NCI-H69 (cell line): ENCODE results near the gene ORC6.

Source experiments
- DNase-seq: peaks from one replicate; lab custom pipeline; 2025; lab: John Stamatoyannopoulos, UW

Gene ORC6

DNA sequence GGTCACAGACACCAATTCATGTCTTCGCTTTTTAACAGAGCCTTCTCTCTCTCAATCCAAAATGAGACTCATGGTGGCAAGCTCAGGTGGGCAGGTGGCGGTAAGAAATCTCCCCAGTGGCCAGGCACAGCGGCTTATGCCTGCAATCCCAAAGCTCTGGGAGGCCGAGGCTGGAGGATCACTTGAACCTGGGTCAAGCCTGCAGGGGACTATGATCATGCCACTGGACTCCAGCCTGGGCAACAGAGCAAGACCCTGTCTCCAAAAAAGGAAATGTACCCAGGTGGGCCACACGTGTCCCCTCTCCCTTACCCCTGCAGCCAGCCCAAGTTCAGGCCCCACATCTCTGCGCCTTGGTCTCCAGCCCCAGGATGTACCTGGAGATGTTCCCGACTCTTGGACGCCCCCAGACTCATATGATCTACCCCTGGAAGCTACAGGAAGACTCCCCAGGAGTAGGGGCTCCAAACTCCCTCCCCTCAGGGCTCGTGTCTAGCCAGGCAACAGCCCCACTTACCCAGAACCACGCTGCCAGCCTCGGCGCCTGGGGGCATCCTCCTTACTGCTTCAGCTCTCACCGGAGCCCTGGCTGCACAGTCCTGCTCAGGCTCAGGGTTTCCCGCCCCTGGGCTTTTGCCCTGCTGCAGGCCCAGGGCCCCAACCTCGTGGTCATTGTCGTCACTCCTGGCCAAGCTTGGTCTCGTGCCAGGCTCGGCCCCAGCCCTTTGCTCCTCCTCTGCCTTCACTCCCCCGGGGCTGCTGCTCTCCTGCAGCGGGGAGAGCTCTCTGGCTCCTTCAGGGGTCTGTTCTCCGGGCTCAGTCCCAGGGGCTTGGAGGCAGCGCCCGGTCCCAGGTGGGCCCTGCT, 42.5 kb downstream of the ORC6 start:
- no peak for DNase-seq

DNA sequence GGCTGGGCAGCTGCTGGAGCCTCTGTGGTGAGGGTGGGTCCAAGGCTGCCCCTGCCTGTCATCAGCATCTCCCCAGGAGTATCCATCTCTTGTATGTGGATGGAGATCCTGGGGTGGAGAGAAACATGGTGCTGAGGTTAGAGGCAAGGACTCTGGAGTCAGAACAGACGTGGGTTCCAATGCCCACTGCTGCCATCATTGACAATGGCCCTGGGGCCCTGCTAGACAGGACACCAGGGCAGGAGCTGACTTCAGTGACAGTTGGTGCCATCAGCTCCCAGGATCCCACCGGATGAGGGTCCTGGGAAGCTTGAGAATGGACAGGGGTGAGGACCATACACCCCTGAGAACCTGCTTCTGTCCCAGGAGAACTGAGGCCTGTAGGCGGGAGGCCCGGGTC, 43.1 kb downstream of the ORC6 start:
- no peak for DNase-seq

DNA sequence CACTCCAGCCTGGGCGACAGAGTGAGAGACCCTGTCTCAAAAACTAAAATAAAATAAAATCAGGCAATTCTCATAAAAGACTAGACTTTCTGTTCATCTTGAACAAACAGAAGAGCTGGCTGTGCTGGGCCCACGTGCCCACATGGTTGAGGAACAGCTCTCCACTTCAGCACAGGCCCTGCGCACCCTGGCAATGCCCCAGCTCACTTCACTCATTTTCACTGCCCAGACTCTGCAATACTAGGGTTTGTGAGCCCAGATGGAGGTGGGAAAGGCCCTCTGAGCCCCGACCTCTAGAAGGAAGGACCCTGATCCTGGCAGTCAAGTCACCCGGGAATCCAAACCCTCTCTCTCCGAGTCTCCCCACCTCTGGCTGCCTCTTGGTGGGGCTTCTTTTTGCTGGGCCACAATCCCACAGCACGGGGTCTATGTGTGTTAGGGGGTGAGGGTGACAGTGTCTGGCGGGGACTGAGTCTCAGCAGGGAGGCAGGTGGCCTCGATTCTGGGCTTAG, 43.9 kb downstream of the ORC6 start:
- DNase-seq: no peak

DNA sequence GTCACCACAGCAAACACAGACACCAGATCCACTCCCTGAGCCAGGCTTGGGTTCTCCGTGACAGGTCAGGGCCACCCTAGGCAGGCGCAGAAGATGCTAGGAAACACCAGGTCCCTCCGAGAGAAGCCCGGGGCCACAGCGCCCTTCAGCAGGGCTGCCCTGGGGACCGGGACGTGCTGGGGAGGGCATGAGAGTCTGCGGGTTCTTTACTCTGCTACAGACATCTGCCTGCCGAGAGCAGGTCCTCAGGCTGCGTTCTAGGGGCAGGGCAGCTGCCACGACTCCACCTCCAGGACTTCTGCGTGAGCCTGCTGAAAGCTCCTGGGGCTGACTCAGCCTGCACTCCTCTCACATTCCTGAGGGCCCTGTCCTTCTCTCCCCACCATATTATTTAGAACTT, 47.2 kb downstream of the ORC6 start:
- DNase-seq: no peak

DNA sequence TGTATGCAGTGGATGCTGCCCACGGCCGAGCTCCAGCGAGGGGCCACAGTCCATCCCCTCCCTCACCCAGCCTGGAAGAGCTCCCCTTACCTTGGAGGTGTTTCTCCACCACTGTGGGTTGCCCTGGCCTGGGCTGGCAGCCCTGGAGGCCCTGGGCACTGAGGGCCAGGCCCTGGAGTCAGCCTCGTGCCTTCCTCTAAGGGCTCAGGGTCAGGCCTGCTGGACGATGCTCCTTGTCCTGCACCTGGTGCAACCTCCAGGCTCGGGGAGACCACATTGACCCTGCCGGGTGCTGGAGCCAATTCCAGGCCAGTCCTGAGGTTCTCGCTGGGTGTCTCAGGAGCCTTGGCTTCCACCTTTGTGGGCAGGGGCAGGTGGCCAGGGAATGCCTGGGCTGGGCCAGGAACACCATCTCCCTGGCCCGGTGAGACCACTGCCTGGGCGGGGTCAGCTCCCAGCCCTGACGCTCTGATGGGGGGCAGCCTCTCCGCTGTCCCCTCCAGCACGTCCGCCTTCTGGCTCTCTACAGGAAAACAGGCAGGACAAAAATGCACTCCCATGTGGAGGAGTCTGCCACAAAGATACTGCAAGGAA, 48.3 kb downstream of the ORC6 start:
- no peak for DNase-seq

DNA sequence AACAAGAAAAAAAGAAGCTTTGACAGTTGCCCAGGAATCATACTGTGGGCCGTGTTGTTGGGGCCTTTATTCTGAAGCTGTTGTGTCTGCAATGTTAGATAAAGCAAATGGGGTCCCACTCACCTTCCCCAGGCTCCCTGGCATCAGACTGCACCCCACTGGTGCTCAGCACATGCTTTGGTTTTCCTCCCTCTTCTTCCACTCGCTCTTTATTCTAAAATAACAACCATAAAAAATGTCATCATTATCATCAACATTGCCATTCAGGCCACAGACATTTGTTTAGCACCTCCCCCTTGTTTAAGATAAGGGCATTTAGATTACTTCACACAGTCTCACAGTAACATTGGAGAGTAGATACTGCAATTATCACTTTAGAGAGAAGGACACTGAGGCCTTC, 50.5 kb downstream of the ORC6 start:
- no peak for DNase-seq

DNA sequence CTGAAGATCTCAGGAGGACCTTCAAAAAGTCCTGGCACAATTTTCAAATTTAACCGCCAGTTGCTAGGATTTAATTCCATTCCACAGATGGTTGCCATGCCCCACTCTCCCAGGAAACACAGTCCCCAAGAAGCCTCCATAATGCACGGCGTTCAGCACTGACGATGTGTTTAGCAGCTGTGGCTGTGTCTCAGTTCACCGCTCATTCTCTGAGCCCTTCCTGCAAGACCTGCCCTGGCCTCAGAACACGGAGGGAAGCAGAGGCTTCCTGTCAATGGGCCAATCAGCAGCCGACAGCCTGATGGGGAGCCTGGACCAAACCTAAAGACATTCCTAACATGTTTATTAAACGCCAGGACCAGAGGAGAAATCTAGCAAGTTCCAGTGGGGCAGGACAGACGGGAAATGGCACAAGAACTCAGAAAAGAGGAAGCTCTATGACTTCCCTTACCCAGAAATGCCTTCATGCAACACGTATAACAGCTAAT, 53.8 kb downstream of the ORC6 start:
- peak; percentile 66 for DNase-seq

DNA sequence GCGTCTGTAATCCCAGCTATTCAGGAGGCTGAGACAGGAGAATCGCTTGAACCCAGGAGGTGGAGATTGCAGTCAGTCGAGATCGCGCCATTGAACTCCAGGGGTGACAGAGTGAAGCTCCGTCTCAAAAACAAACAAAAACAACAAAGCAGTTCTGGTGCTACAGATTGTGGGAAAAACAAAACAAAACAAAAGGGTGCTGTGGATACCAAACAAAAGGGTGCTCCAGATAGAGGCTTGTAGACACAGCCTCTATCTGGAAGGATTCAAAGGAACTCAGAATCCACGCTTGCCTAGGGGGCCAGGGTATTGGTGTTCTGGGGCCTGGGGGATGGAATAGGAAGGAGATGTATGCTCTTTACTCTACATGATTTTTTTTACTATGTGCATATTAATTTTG, 56.2 kb downstream of the ORC6 start:
- peak; percentile 5 for DNase-seq

DNA sequence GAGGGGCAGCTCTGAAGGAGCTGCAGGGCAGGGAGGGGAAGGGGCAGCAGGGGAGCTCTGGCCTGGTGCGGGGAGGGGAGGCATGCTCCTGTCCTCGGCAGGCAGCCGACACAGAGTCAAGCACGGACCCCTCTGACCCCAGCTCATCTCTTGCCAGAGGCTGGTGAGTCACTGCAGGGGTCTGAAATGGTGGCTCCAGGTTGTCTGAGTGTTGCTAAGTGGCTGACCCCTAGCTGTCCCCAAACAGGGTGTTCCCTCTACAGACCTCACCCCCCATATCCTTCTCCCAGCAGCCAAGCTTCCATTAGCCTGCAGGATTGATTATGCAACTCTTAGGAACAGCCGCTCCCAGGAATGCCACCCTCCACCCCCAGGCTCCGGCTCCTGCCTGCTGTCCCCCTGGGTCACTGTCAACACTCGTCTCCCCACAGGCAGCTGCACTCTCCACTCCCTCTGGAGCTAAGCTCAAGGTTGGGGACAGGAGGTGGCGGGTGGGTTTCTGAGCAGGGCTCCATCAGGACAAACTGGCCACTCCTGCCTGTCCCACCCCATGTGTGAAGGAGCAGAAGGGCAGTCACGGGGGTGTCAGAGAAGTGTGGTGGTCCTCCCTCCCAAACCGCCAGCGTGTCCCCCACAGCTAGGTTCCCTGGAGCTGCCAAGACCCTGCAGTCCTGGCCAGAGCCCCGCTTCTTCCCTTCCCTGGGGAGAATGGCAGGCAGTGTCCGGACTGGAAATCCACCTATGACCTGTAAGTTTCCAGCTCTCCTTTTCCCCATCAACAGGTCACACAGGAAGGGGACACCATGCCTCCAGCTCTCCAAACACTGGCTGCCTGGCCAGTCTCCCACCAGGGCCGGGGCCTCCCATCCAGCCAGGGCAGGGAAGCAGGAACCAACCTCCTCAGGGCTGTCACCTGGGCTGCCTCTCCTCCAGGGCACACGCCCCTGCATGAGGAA, 57.6 kb downstream of the ORC6 start:
- peak; percentile 71 for DNase-seq
